Measurements from ENCODE around the gene TAOK1. TPM values are rescaled to one million over a fixed set of nuclear protein-coding genes. Genes with fewer than 3 reads are reported as not detected.

TAOK1 gene
- polyA plus RNA-seq, 1 experiment: 34.2 TPM

- Histone ChIP-seq H3K27me3 (ENCODE audit: control insufficient read depth, insufficient read depth, low read length) (no peaks in the 10 kb centered on the region), H3K27ac (ENCODE audit: low read depth, low read length) (no peak overlapping the region), H3K4me3 (ENCODE audit: low read depth, low read length) (no peak overlapping the region), H3K9me3 (ENCODE audit: control insufficient read depth, insufficient read depth, low read length) (no peaks in the 10 kb centered on the region)
- CTCF ChIA-PET: no interaction called here
- POLR2A ChIA-PET: no interaction called here
- no peak for DNase-seq (ENCODE audit: low read depth, low spot score)
- TF ChIP-seq, protein P1, sequence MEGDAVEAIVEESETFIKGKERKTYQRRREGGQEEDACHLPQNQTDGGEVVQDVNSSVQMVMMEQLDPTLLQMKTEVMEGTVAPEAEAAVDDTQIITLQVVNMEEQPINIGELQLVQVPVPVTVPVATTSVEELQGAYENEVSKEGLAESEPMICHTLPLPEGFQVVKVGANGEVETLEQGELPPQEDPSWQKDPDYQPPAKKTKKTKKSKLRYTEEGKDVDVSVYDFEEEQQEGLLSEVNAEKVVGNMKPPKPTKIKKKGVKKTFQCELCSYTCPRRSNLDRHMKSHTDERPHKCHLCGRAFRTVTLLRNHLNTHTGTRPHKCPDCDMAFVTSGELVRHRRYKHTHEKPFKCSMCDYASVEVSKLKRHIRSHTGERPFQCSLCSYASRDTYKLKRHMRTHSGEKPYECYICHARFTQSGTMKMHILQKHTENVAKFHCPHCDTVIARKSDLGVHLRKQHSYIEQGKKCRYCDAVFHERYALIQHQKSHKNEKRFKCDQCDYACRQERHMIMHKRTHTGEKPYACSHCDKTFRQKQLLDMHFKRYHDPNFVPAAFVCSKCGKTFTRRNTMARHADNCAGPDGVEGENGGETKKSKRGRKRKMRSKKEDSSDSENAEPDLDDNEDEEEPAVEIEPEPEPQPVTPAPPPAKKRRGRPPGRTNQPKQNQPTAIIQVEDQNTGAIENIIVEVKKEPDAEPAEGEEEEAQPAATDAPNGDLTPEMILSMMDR (IDR thresholded peaks at IDR 0.05; ENCODE audit: low read depth, low read length): no peak
These were observed 40.1 kb downstream of the TAOK1 start for GRCh38 chr17:29430275-29430674.

- H3K27me3 ChIP-seq (ENCODE audit: control insufficient read depth, insufficient read depth, low read length): no peaks in the 10 kb centered on the region
- ChIA-PET POLR2A (no interaction called here), CTCF (no interaction called here)
- no peak overlapping the region for H3K4me3 ChIP-seq (ENCODE audit: low read depth, low read length)
- no peak for DNase-seq (ENCODE audit: low read depth, low spot score)
- no peak overlapping the region for H3K27ac ChIP-seq (ENCODE audit: low read depth, low read length)
- TF ChIP-seq, protein P1 (IDR thresholded peaks at IDR 0.05; ENCODE audit: low read depth, low read length): no peak
- H3K9me3 ChIP-seq (ENCODE audit: control insufficient read depth, insufficient read depth, low read length): no peaks in the 10 kb centered on the region
These were observed 43.4 kb downstream of the TAOK1 start for GRCh38 chr17:29433541-29433940.

- no peak for DNase-seq (ENCODE audit: low read depth, low spot score)
- H3K27ac ChIP-seq (ENCODE audit: low read depth, low read length): no peak overlapping the region
- H3K9me3 ChIP-seq (ENCODE audit: control insufficient read depth, insufficient read depth, low read length): no peaks in the 10 kb centered on the region
- no peaks in the 10 kb centered on the region for H3K27me3 ChIP-seq (ENCODE audit: control insufficient read depth, insufficient read depth, low read length)
- ChIA-PET CTCF (no interaction called here), POLR2A (no interaction called here)
- no peak overlapping the region for H3K4me3 ChIP-seq (ENCODE audit: low read depth, low read length)
- TF ChIP-seq, protein P1 (IDR thresholded peaks at IDR 0.05; ENCODE audit: low read depth, low read length): no peak
These were observed 44.4 kb downstream of the TAOK1 start for GRCh38 chr17:29434550-29434949.

DNA sequence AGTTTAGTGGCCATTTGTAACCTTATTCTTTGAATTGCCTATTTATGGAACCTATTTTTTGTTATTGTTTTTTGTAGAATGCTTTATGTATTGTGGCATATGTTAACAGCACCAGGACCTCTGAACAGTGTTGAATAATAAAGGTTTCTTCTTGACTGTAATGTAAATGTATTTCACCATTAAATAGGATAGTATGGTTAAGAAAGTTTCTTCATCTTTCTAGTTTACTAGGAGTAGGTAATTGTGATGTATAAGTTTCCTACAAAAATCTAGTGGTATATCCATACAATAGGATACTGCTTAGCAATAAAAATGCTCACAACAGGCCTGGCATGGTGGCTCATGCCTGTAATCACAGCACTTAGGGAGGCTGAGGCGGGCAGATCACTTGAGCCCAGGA lies 52.3 kb downstream of the TAOK1 start:
- ChIA-PET CTCF (no interaction called here), POLR2A (no interaction called here)
- TF ChIP-seq, protein P1 (IDR thresholded peaks at IDR 0.05; ENCODE audit: low read depth, low read length): no peak
- Histone ChIP-seq H3K27me3 (ENCODE audit: control insufficient read depth, insufficient read depth, low read length) (no peaks in the 10 kb centered on the region), H3K4me3 (ENCODE audit: low read depth, low read length) (no peak overlapping the region), H3K27ac (ENCODE audit: low read depth, low read length) (no peak overlapping the region), H3K9me3 (ENCODE audit: control insufficient read depth, insufficient read depth, low read length) (no peaks in the 10 kb centered on the region)
- DNase-seq (ENCODE audit: low read depth, low spot score): no peak

GRCh38 chr17:29443041-29443739 lies 53.0 kb downstream of the TAOK1 start:
- DNase-seq (ENCODE audit: low read depth, low spot score): no peak
- Histone ChIP-seq H3K4me3 (ENCODE audit: low read depth, low read length) (no peak overlapping the region), H3K27me3 (ENCODE audit: control insufficient read depth, insufficient read depth, low read length) (no peaks in the 10 kb centered on the region), H3K27ac (ENCODE audit: low read depth, low read length) (no peak overlapping the region), H3K9me3 (ENCODE audit: control insufficient read depth, insufficient read depth, low read length) (no peaks in the 10 kb centered on the region)
- TF ChIP-seq, protein P1 (IDR thresholded peaks at IDR 0.05; ENCODE audit: low read depth, low read length): no peak
- ChIA-PET POLR2A (no interaction called here), CTCF (no interaction called here)

All from AG04450 (cell line).